ENCODE measurements around the gene ABL1.

DNA sequence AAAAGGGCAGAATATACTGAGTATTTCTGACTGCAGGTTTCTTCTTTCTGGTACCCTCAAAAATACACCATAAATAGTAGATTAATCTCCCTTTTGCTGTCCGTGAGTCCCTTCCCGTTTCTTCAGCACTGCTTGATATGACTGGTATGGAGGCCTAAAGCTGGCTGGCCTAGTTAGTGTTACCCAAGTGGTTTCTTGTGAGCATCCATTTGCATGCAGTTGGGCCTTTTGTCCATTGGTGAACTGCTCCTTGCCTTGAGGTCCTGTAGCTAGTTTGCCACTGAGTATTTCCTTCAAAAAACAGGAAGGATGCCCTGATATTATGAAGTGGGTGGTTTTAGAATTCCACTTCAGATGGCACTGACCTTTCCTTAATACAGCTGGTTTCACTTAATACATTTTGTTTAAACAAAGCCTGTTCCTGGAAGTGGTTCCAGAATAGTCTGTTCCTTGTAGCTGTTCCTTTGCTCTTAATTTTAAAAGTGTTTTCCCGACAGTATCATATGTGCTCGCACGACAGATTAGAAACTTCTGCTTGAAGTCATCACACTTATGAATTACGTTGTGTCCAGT lies 40.0 kb upstream of the ABL1 start:
- TF ChIP-seq GATA2 (IDR thresholded peaks at IDR 0.05; ENCODE audit: low read depth, low read length) (no peak), GATA3 (IDR thresholded peaks at IDR 0.05; ENCODE audit: low read depth, low read length) (no peak)
